Colonic mucosa (tissue), 4 donors: ENCODE data around the gene SRCAP. TPM values are rescaled to one million over a fixed set of nuclear protein-coding genes. Genes with fewer than 3 reads are reported as not detected.

Experiments used
- DNase-seq: peaks from one replicate; pipeline ENCODE4 v3.0.0-alpha.2; 2020
- H3K27ac ChIP-seq: fragments of 200-600 bp; one replicate; pipeline ENCODE4 v1.8.0; 2021
- H3K27me3 ChIP-seq: fragments of 200-600 bp; one replicate; pipeline ENCODE4 v1.8.0; 2021
- H3K36me3 ChIP-seq: fragments of 200-600 bp; one replicate; pipeline ENCODE4 v1.8.0; 2021
- H3K4me1 ChIP-seq: fragments of 200-600 bp; one replicate; pipeline ENCODE4 v1.8.0; 2021; ENCODE audit warnings: mild to moderate bottlenecking
- H3K4me3 ChIP-seq: fragments of 200-600 bp; one replicate; pipeline ENCODE4 v1.8.0; 2021
- H3K9ac ChIP-seq, 2 donors: one replicate each; pipeline ENCODE4 v1.7.0; 2013; ENCODE audit warnings: control low read depth in 2 of 2, low read depth in 2 of 2, low read length in 2 of 2
- H3K9me3 ChIP-seq: fragments of 200-600 bp; one replicate; pipeline ENCODE4 v1.8.0; 2021
- CTCF ChIP-seq: fragments of 200-600 bp; IDR thresholded peaks from one replicate; pipeline ENCODE4 v1.8.0; 2022; ENCODE audit warnings: antibody characterized with exemption, mild to moderate bottlenecking
- intact Hi-C: fragments of 100-400 bp; cut with DNase I; formaldehyde crosslinking; loops from one replicate; pipeline ENCODE4 v1.14.1; 2022
- total RNA-seq, 2 donors: library from RNA; stranded (reverse); fragmentation: NEBNext Ultra II Directional in 1 of 2; extraction: Animal tissue kit (Norgen Biotek cat#: 25700) in 1 of 2; gene quantifications; one replicate each; pipeline ENCODE4 v1.2.1, GENCODE V29; 2021
- donor health status: healthy.
- donor health status: DM: no; HTN: no; CAD: no.
- donor health status: DM: no; HTN: no; CAD: no.

The SRCAP gene
- total RNA-seq, 2 donors from 2014 or later = 44.0 to 79.3 TPM

GRCh38 chr16:30750201-30750600 is 51.2 kb downstream of the SRCAP start:
- Histone ChIP-seq H3K9ac (no peak overlapping the region), H3K9me3 (no peaks in the 10 kb centered on the region), H3K4me3 (no peak overlapping the region), H3K36me3 (peaks cover 7% of the 10 kb centered on the region), H3K4me1 (peaks cover 9% of the 10 kb centered on the region), H3K27me3 (no peaks in the 10 kb centered on the region), H3K27ac (no peak overlapping the region)
- intact Hi-C loops = no loop called here
- no peak for TF ChIP-seq CTCF
- no peak for DNase-seq

GRCh38 chr16:30750876-30751465 is 52.0 kb downstream of the SRCAP start:
- H3K4me3 ChIP-seq = no peak overlapping the region
- no peak overlapping the region for H3K9ac ChIP-seq
- H3K9me3 ChIP-seq = no peaks in the 10 kb centered on the region
- intact Hi-C loops = no loop called here
- DNase-seq = no peak
- no peaks in the 10 kb centered on the region for H3K27me3 ChIP-seq
- TF ChIP-seq CTCF = no peak
- H3K27ac ChIP-seq = no peak overlapping the region
- H3K4me1 ChIP-seq = peaks cover 9% of the 10 kb centered on the region
- peaks cover 7% of the 10 kb centered on the region for H3K36me3 ChIP-seq

GRCh38 chr16:30753596-30753995 is 54.6 kb downstream of the SRCAP start:
- no peak for TF ChIP-seq CTCF
- no peak for DNase-seq
- H3K27me3 ChIP-seq = no peaks in the 10 kb centered on the region
- H3K27ac ChIP-seq = no peak overlapping the region
- H3K36me3 ChIP-seq = peaks cover 7% of the 10 kb centered on the region
- intact Hi-C loops = no loop called here
- no peaks in the 10 kb centered on the region for H3K4me1 ChIP-seq
- H3K4me3 ChIP-seq = no peak overlapping the region
- H3K9ac ChIP-seq = no peak overlapping the region
- no peaks in the 10 kb centered on the region for H3K9me3 ChIP-seq

GRCh38 chr16:30755955-30756780 is 57.2 kb downstream of the SRCAP start:
- Histone ChIP-seq H3K9me3 (no peaks in the 10 kb centered on the region), H3K9ac (no peak overlapping the region), H3K4me3 (no peak overlapping the region), H3K36me3 (peaks cover 4% of the 10 kb centered on the region), H3K27ac (no peak overlapping the region), H3K4me1 (no peaks in the 10 kb centered on the region), H3K27me3 (no peaks in the 10 kb centered on the region)
- TF ChIP-seq CTCF = no peak
- intact Hi-C loops = loop anchor here (5.0 kb wide), 1 partner anchor 34 kb away; no protein-coding TSS in a partner anchor
- no peak for DNase-seq

GRCh38 chr16:30756781-30757100 is 57.8 kb downstream of the SRCAP start:
- H3K27ac ChIP-seq = no peak overlapping the region
- no peaks in the 10 kb centered on the region for H3K9me3 ChIP-seq
- no peaks in the 10 kb centered on the region for H3K4me1 ChIP-seq
- no peaks in the 10 kb centered on the region for H3K36me3 ChIP-seq
- no peak overlapping the region for H3K9ac ChIP-seq
- no peak for DNase-seq
- intact Hi-C loops = loop anchor here (5.0 kb wide), 1 partner anchor 34 kb away; no protein-coding TSS in a partner anchor
- H3K4me3 ChIP-seq = no peak overlapping the region
- TF ChIP-seq CTCF = no peak
- H3K27me3 ChIP-seq = no peaks in the 10 kb centered on the region
